ENCODE data around the gene PLSCR5.

PLSCR5 gene, protein sequence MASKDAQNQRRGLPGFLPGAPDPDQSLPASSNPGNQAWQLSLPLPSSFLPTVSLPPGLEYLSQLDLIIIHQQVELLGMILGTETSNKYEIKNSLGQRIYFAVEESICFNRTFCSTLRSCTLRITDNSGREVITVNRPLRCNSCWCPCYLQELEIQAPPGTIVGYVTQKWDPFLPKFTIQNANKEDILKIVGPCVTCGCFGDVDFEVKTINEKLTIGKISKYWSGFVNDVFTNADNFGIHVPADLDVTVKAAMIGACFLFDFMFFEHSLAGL

DNA sequence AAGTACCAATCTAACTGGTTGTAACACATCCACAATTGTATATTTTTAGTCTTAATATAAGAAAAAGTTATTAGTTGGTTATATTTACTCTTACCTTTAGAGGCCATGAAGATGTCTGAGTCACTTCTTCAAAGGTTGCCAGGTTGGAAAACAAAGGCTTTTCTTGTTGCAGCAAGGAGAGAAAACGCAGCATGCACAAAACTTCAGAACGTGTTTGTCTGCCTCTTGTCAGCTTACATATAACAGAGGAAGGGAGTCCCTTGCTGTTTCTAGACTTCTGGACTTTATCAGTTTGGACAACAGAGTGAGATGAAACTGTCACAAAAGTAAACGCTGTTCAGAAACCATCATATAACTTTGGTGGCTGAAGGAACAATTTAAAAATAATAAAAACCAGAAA, at the start of gene PLSCR5:
Gene PLSCR5, minus strand, starts transcription at position 241 of the 400 bp plus-strand sequence. Its CDS starts 134 bp downstream, at position 107.
- DNase-seq = no peak

DNA sequence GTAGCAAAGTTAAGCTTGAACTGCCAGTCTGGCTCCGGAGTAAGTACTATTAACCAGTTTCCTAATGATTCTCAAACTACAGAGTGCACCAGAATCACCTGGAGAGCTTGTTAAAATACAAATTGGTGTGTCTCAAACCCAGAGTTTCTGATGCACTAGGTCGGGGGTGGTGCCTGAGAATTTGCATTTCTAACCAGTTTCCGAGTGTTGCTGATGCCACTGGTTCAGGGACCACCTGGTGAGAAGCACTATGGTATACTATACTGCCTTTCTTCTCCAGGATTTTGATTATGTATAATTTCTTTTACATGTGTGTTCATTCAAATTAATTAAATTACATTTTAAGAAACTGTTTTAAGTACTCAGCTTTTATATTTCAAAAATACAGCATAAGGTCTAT, 48.8 kb upstream of the PLSCR5 start:
- no peak for DNase-seq

DNA sequence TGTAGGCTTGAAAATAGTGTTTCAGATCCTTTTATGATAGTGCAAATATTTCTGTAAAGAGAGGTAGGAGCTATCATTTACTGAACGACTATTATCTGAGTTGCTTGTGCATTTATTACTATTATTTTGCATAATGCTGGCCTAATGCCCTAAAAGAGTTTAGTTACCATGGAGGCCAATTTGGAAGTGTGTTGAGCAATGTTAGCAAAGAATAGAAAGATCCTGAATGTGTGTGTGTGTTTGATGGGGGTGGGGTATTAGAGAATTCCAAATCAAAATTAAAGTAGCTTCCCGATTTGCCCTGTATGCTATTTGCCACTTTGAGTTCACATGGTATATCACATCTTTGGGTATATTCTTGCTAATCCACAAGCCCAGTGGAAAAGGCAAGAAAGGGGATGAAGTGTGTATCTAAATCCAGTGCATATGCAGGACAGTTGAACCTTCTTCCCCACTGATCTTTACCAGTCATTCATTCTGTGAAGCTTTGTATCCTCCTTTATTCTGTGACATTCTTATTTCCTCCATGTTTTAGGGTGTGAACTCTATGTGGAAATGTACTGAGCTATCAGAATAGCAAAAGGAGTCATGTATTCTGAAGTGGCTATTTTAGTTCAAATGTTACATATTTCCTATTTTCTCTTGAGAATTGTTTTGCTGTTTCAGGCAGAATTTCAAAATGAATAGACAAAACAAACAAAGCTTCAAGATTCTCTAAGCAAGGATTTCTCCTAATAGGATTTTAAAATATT, 45.7 kb upstream of the PLSCR5 start:
- no peak for DNase-seq

DNA sequence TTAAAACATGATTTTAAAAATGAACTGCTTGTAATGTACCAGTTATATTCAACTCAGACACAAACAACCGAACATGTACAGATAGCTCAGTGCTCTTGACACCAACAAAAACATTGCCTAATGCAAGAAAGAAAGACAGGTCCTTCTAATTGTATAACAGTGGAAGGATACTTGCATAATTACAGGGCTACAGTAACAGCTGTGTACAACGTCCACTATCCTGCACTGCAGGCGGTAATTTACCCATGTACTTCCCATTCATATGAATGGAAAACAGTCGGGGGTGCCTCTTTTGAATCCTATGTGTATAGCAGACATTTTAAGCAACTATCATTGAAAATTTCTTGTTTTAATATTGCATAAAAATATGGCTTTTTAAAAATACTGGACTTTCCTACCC, 41.1 kb upstream of the PLSCR5 start:
- DNase-seq = no peak

DNA sequence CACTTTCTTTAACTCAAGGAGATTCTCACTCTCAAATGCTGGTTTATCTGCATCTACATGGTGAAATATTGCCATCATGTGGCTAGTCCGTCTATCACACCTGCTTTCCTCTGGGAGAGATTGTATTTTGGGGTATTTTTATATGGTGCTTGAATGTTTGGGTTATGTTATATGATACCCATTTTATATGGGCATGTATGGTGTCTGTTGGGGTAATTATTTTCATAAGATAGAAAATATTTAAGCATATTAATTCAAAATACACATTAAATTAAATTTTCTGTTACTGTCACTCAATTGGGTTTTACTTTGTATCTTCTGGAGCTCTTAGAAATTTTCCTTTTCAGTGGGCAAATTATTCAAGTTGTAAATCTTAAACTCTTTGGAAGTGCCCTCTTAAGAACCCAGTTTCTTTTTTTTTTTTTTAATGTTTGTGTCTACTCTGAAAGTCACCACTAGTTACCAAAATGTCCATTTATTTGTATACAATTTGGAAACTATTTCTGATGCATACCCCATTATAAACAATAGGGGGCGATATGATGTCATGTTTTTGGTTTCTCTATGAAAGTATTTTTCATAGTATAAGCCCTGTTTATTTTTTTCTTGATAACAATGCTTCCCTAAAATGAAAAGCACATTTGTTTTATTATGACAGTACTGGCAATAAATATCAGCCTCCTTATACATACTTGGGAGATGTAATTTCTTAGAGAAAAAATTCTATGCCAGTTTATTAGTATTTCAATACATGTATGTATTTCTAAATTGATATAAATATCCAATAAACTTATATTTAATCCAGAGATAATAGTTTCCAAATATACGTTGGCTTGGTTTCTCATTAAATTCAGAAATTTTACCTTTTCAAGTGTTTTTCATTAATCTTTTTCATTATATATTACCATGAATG, 36.1 kb upstream of the PLSCR5 start:
- DNase-seq = peak; percentile 53 to 75

DNA sequence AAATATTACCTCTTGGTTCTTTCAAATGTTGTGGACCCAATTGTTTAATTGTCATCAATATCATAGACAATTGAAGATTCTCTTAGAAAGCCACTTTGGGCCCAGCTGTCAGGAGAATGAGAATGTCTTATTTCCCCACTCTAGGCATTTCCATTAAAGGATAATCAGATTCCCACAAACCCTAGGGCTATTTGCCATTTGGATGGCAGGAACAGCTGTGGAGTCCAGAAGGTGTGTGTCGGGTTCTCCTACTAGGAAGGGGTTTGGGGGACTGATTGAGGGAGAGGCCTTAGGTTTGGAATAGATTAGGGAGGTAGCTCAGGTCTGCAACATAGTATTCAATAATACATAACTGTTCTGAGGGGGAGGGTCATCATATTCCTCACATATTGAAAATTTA, 35.2 kb upstream of the PLSCR5 start:
- DNase-seq = peak; percentile 86 to 98

DNA sequence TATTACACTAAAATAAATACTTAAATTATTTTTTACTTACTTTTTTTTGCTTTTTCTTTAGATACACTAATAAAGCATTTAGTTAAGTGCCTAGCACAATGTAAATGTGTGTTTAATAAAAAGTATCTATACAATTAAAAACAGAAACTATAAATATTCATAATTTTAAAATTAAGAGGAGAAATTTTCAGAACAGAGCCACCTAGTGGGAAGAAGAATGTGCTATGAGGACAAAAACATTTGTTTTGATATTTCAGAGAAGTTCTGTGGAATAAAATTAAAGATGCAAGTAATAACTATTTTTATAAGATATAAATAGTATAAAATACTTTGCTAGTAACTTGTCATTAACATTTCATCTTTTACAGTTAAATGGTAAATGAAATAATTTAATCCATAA, 33.6 kb upstream of the PLSCR5 start:
- DNase-seq = no peak

DNA sequence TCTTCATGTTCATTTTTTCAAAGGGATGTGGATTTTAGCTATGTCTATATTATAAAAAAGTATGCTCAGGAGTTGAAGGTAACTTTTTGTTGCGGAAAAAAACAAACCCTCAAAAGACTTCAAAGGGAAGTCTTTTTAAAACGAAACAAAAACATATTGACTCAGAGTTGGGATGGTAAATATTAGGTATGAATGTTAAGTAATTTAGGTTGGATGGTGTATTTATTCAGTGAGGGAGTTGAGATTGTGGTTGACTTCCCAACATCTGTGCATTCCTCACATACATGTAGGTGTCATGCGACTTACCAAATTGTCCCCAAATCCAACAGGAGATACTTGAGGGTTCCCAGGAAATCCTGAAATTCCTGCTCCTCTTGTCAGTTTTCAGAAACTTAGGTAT, 32.7 kb upstream of the PLSCR5 start:
- no peak for DNase-seq

DNA sequence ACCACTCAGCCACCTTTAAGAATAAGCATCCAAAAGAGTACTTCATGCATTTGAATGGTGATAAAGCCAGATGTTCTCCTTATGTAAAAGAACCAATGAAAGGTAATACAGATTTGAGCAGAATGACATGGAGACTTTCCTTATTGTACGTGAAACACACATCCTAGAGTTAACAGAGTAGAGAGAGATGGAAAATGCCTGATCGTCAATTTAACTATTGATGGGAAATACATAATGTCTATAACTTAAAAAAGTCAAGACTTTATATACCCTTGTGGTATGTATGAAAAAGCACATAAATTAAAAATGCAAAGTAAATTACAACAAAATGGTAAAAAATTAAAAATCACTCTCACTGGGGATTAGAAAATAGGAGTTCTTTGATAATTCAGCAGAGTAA, 31.7 kb upstream of the PLSCR5 start:
- DNase-seq = peak in 1 of 2 experiments; percentile 41

DNA sequence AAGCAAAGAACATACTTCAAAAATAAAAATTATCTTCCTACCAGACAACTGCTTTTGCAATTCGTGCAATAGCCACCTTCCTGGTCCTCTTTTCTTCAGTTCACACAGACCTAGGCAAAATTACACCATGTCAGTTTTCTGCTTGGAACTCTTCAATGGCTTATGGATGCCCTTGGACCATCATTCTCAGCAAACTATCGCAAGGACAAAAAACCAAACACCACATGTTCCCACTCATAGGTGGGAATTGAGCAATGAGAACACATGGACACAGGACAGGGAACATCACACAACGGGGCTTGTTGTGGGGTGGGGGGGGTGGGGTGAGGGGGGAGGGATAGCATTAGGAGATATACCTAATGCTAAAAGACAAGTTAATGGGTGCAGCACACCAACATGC, 29.2 kb upstream of the PLSCR5 start:
- no peak for DNase-seq

DNA sequence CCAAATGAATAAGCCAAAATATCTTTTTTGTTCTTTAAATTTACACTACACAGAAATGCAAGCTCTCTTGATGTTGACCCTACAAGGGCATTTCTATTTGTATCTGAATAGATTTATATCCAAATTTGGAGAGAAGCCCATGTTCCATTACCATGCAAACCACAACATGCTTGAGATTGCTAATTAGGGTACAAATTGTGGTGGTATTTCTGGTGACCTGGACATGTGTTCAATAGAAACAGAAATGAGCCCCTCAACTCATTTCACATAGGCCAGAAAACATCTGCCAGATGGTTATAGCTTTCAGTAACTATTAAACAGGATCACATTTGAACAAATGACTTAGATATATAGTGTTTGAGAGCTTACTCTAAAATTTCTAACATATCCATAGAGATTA, 23.5 kb upstream of the PLSCR5 start:
- no peak for DNase-seq

DNA sequence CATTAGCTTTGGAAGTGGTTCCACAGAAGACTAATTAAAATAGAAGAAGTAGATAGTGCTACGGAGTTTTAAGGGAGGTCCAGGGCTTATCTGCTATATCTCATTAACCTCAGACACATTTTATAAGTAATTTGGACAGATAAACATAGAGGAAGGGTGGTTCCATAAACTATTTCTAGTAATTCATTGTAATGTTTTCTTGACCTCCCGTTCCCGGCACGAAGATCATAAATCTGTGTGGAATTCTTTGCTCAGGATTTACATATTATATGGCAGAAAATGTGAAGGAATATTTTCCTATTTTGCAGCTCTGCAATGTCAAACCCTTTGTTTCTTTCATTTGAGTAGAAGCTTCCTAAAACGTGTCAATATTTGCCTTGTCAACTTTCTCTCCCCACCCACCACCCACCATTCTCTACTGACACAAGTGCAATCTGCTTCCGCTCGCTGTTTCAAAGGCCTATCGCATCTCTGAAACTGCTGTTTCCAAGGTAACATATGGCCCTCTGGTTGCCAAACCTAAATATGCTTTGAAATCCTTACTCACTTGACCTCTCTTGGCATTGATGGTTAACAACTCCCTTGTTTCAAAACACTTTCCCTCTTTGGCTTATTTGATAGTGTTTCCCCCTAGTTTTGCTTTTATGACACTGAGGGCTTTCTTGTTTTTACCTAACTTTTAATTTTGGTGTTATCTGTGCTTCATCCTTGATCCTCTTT, 21.4 kb upstream of the PLSCR5 start:
- peak in 1 of 2 experiments; percentile 37 for DNase-seq

DNA sequence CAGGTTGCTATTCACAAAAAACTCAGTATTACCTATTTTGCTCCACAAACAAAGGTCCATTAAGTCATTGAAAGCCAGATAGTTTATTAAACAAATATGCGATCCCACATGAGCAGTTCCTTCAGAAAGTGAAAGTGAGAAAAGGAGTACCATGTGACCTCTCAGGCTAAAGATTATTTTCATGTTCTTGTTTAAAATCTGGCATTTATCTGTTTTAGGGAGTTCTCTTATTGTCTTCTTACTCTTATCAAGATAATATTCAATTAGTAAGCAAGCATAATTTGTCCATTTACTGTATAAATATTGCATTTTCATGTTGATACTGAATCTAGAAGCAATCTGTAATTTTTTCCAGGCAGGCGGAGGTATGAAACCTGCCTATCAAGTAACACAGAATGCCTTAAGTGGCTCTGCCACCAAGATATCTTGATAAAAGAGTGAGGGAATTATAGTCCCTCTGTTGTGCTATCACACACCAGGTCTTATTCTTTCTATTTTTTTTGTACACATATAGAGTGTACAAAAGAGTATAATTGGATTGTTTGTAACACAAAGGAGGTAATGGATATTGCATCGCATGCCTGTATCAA, 20.1 kb upstream of the PLSCR5 start:
- DNase-seq = no peak

DNA sequence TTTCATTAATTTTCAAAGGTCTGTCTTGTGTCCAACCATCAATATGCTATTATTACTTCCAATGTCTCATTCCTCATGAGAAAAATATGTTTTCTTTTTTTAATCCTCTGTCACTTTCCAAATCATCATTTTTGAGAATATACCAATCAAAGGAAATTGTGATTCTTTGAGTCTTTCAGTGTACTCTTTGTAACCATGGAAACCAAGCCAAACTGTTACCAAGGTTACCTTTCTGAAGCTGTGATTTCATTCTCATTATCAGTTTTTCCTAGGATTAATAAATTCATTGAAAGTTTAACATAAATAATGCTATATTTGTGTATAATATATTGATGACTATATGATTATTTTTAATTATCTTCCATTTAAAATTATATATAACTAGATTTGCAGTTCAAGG, 16.6 kb upstream of the PLSCR5 start:
- DNase-seq = no peak

DNA sequence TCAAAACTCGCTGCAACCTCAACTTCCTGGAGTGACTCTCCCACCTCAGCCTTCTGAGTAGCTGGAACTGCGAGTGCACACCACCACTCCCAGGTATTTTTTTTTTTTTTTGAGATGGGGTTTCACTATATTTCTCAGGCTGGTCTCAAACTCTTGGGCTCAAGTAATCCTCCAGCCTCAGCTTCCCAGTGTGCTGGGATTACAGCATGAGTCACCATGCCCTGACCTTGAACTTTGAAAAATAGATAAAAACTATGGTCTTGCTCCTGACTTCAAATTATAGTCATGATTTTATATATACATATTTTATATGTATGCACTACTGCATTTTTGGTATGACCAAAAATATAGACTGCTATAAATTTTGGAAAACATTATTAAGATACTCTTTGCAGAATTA, 6.9 kb upstream of the PLSCR5 start:
- no peak for DNase-seq

DNA sequence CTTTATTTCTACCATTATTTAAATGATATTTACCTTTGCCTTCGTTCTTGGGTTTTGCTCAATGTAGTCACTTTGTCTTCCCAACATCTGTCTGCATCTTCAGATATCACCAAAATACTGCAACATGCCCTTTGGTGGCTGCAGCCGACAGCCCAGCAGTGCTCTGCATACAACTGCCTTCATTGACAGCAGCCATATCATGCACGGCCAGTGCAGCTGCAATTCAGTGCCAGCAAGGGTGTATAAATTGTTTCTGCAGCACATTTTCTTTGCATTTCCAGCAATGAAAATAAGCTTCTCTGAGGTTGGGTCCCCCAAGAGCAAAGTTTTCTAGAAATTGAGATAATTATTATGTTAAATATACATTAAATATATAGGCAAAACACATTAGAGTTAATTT, 6.0 kb upstream of the PLSCR5 start:
- DNase-seq = no peak

DNA sequence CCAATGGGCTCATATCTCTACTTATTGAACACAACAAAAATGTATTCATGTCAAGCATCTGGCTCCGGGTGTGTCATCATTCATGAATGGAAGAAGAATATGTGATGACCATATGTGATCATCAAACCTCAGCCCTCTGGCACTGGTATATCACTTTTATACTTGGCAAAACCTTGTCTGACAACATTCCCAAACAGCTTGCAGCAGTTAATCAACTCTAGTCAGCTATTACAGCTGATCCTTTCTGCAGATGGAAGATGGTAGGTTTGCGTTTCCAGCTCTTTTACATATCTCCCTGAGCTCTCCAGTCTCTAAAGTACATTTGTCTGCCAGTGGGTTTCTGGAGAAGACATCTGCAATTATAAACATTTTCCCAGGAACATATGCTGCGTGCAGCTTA, 6.6 kb downstream of the PLSCR5 start:
- peak; percentile 90 to 98 for DNase-seq

DNA sequence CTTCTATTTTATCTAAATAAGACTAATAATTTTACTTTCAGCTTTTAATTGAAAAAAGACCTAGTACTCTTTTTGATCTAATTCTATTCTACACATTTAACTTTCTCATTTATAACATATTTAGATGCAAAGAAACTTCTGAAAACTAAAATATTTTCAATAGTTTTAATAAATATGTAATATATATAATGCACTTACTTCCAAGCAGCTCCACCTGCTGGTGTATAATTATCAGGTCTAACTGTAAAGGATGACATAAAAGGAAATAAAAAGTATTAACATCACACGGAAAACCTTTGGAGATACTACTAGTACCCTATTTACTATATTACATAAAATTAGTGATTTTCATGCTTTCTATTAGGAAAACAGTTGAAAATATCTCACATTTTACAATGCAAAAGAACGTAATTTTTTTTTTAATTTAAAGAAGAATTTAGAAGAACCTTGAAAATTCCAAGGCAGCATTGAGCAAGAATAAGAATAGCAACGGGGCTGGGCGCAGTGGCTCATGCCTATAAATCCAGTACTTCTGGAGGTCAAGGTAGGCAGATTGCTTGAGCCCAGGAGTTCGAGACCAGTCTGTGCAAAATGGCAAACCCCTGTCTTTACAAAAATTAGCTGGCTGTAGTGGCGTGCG, 10.2 kb downstream of the PLSCR5 start:
- DNase-seq = peak in 1 of 2 experiments; percentile 30

DNA sequence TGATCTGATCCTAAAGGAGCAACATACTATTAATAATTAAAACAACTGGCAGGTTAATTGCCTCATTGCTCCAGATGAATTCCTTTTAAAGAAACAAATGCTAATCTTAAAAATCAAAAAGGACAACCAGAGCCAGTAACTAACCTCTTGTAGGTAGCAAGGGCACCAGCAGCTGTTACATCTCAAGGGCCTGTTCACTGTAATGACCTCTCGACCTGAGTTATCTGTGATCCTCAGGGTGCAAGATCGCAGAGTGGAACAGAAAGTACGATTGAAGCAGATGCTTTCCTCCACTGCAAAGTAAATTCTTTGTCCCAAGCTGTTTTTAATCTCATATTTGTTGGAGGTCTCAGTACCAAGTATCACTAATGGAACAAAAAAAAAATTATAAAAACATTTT, 11.4 kb downstream of the PLSCR5 start:
- DNase-seq = peak; percentile 23 to 73

DNA sequence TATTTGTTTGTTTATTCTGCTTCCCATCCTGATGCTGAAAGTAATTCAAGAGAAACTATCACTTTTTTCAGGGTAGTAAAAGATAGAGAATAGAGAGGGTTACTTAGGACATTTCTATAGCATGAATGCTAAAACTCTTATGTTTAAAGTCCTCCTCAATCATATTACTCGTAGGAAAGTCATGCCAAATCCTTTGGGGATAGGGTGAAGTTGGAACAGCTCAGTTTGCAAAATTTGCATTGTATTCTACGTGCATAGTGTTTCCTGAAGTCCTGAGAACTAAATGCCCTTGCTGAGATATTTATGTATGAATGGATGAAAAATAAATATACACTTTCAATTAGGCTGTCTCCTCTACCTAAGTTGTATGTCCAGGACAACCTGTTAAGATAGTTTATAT, 14.6 kb downstream of the PLSCR5 start:
- DNase-seq = no peak

DNA sequence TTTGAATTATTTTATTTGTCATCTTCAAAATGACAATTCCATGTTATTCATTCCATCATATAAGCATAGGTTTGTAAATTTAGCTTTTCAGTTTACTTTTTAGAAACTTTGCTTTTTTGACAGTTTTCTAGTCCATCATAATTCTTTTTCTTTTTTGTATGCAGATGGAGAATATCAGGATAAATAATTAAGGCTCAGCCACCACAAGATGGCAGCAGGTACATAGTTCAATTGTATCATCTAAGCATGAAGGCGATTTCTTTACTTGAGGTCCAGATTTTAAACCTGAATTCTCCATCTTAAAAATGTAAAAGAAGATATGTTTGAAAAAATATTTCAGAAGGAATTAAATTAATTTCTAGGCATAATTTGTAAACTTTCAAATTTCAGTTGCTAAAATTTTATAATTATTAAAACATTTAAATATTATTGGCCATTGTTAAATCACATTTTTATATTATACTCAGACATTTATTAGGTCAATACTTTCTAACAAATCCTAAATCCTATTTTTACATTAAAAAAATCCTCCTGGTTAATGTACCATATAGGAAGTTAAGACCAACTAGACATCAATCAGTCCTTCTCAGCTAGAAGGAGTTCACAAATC, 15.1 kb downstream of the PLSCR5 start:
- peak; percentile 37 to 73 for DNase-seq

Measured in NCI-H524 (cell line).